MM.1S (cell line): ENCODE results near the gene FBXO44.
"Not testable (repeated sequence)": the region's sequence is repeated elsewhere in the genome, so short reads cannot be mapped to it uniquely, and the experiment has no call there.

ENCODE experiments used
- EZH2 ChIP-seq: fragments of 300-600 bp; sonication (generic); optimal IDR thresholded peaks from 2 replicates; pipeline ENCODE3; 2017; ENCODE audit warnings: low read depth, mild to moderate bottlenecking, antibody characterized with exemption, low read length, mixed read lengths
- EZH2phosphoT487 ChIP-seq: fragments of 300-600 bp; sonication (generic); IDR thresholded peaks from 2 replicates; pipeline ENCODE4 v1.6.1; 2018; ENCODE audit warnings: antibody characterized with exemption, low read length
- TF ChIP-seq, protein P1 (sequence below): fragments of 300-600 bp; sonication (generic); IDR thresholded peaks from 2 replicates; pipeline ENCODE4 v1.5.1; 2016; ENCODE audit warnings: antibody characterized with exemption, low read length, mixed read lengths

DNA sequence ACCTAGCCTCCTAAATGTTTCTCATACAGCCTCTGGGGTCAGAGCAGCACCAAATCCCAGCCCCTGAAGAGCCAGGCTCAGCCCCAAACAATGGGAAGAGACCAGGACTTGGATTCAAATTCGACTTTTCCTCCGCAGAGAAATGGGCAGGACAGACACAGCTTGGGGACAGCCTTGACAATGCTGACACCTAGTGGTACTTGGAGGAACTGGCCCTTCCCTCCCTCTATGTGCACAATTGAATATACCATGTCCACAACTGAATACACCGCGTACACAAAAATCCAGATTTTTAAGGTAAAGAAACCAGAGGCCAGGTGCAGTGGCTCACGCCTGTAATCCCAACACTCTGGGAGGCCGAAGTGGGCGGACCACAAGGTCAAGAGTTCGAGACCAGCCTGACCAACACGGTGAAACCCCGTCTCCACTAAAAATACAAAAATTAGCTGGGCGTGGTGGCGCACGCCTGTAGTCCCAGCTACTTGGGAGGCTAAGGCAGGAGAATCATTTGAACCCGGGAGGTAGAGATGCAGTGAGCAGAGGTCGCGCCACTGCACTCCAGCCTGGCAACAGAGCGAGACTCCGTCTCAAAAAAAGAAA, 12.2 kb upstream of the FBXO44 start:
- TF ChIP-seq, protein P1, sequence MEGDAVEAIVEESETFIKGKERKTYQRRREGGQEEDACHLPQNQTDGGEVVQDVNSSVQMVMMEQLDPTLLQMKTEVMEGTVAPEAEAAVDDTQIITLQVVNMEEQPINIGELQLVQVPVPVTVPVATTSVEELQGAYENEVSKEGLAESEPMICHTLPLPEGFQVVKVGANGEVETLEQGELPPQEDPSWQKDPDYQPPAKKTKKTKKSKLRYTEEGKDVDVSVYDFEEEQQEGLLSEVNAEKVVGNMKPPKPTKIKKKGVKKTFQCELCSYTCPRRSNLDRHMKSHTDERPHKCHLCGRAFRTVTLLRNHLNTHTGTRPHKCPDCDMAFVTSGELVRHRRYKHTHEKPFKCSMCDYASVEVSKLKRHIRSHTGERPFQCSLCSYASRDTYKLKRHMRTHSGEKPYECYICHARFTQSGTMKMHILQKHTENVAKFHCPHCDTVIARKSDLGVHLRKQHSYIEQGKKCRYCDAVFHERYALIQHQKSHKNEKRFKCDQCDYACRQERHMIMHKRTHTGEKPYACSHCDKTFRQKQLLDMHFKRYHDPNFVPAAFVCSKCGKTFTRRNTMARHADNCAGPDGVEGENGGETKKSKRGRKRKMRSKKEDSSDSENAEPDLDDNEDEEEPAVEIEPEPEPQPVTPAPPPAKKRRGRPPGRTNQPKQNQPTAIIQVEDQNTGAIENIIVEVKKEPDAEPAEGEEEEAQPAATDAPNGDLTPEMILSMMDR: peak; percentile 95
- not testable (repeated sequence) for TF ChIP-seq EZH2, EZH2phosphoT487
